Fibroblast of lung (primary cell): Measurements from ENCODE around the gene TAF11L12. TPM values are rescaled to one million over a fixed set of nuclear protein-coding genes. Genes with fewer than 3 reads are reported as not detected.
"Not testable (repeated sequence)": the region's sequence is repeated elsewhere in the genome, so short reads cannot be mapped to it uniquely, and the experiment has no call there.

Experiments
- DNase-seq, 2 donors: peaks; one replicate each; pipeline versions ENCODE4 v3.0.0 to v3.0.0-alpha.2; 2010; ENCODE audit warnings: low read depth in 2 of 2
- H2AFZ ChIP-seq: 2 replicates; pipeline ENCODE4 v1.5.1; 2012; ENCODE audit warnings: low read length, control low read depth, inconsistent platforms
- H3K27ac ChIP-seq: 2 replicates; pipeline ENCODE4 v1.5.1; 2011; ENCODE audit warnings: low read length, control low read depth; ENCODE audit not compliant: insufficient read depth
- H3K27me3 ChIP-seq: 2 replicates; pipeline ENCODE4 v1.5.1; 2011; ENCODE audit warnings: mild to moderate bottlenecking, low read length; ENCODE audit not compliant: control insufficient read depth, insufficient read depth
- H3K36me3 ChIP-seq: 2 replicates; pipeline ENCODE4 v1.5.1; 2011; ENCODE audit warnings: low read length; ENCODE audit not compliant: control insufficient read depth, insufficient read depth
- H3K4me1 ChIP-seq: 2 replicates; pipeline ENCODE4 v1.5.1; 2011; ENCODE audit warnings: low read length; ENCODE audit not compliant: control insufficient read depth, insufficient read depth; ENCODE audit errors: extremely low read depth
- H3K4me2 ChIP-seq: 2 replicates; pipeline ENCODE4 v1.5.1; 2011; ENCODE audit warnings: low read length, control low read depth; ENCODE audit not compliant: insufficient read depth; ENCODE audit errors: extremely low read depth
- H3K4me3 ChIP-seq, 4 experiments: fragments of 200-600 bp in 1 of 4; sonication (generic) in 1 of 4; replicated peaks in 1 of 4; 2 replicates each; pipeline ENCODE4 v1.5.1; 2011 to 2016; ENCODE audit warnings: low read length in 4 of 4, low read depth in 3 of 4, mild to moderate bottlenecking in 3 of 4, control low read depth in 2 of 4, inconsistent platforms in 1 of 4, mixed read lengths in 1 of 4; ENCODE audit not compliant: insufficient read depth in 1 of 4; ENCODE audit errors: control extremely low read depth in 1 of 4
- H3K79me2 ChIP-seq: 2 replicates; pipeline ENCODE4 v1.5.1; 2012; ENCODE audit warnings: mild to moderate bottlenecking, low read length, inconsistent platforms; ENCODE audit not compliant: control insufficient read depth, insufficient read depth
- H3K9ac ChIP-seq: 2 replicates; pipeline ENCODE4 v1.5.1; 2011; ENCODE audit warnings: mild to moderate bottlenecking, low read length, control low read depth; ENCODE audit not compliant: insufficient read depth
- H3K9me3 ChIP-seq: 2 replicates; pipeline ENCODE4 v1.5.1; 2012; ENCODE audit warnings: low read depth, low read length; ENCODE audit not compliant: control insufficient read depth, insufficient read depth
- H4K20me1 ChIP-seq: 2 replicates; pipeline ENCODE4 v1.5.1; 2011; ENCODE audit warnings: low read length; ENCODE audit not compliant: control insufficient read depth, insufficient read depth; ENCODE audit errors: extremely low read depth
- CTCF ChIP-seq, 2 donors: IDR thresholded peaks in 1 of 2; conservative IDR thresholded peaks in 1 of 2; 1 replicate in 1 of 2; 2 replicates in 1 of 2; pipeline ENCODE4 v1.5.1; 2011 to 2012; ENCODE audit warnings: low read length in 2 of 2, control low read depth in 1 of 2, inconsistent platforms in 1 of 2, low read depth in 1 of 2, mild to moderate bottlenecking in 1 of 2
- EZH2 ChIP-seq: IDR thresholded peaks from 2 replicates; pipeline ENCODE4 v1.5.1; 2012; ENCODE audit warnings: low read length, control low read depth, mild to moderate bottlenecking; ENCODE audit errors: missing control alignments
- polyA plus RNA-seq, 2 donors: library from polyadenylated mRNA; depleted of rRNA in 1 of 2; stranded (reverse) in 1 of 2; unstranded in 1 of 2; fragments of >200 nt; gene quantifications; 2 replicates each; pipeline ENCODE4 v1.2.1, GENCODE V29; 2011 to 2012; ENCODE audit warnings: missing spikeins in 1 of 2
- total RNA-seq: library from RNA; depleted of rRNA; stranded (reverse); fragments of >200 nt; gene quantifications from 2 replicates; pipeline ENCODE4 v1.2.1, GENCODE V29; 2014

TAF11L12 gene
- total and polyA plus RNA-seq, 2 donors (not counting 1 experiment from before 2014, with no cell fraction given) = not detected

- Histone ChIP-seq H3K4me3 (no peak within 1 kb of the TSS), H3K27ac (no peak within 1 kb of the TSS), H3K4me1 (no peaks in the 10 kb centered on the region), H2AFZ (no peak within 1 kb of the TSS), H3K27me3 (no peaks in the 10 kb centered on the region), H3K9ac (no peak within 1 kb of the TSS), H3K79me2 (no peaks in the 10 kb centered on the region), H3K4me2 (no peak within 1 kb of the TSS), H3K9me3 (no peaks in the 10 kb centered on the region), H3K36me3 (no peaks in the 10 kb centered on the region), H4K20me1 (no peaks in the 10 kb centered on the region)
- TF ChIP-seq CTCF (conservative IDR thresholded peaks at IDR 0.05 in 1 of 2, IDR thresholded peaks at IDR 0.05 in 1 of 2; ENCODE audit: low read depth in 1 of 2, low read length in 2 of 2) (no peak), EZH2 (no peak)
- no peak for DNase-seq
Measured at GRCh38 chr5:17634160-17634559, 24.0 kb downstream of the TAF11L12 start, which contains the start of gene TAF11L14. TSS of gene TAF11L14 (plus strand) at chr5:17634460.

GRCh38 chr5:17649232-17649631, 39.0 kb downstream of the TAF11L12 start:
- DNase-seq, H3K4me2 ChIP-seq, H2AFZ ChIP-seq, H3K9me3 ChIP-seq, H4K20me1 ChIP-seq, H3K4me3 ChIP-seq, H3K4me1 ChIP-seq, H3K27ac ChIP-seq, H3K79me2 ChIP-seq, H3K27me3 ChIP-seq, H3K9ac ChIP-seq, H3K36me3 ChIP-seq: not testable (repeated sequence)

GRCh38 chr5:17655201-17655759, 45.1 kb downstream of the TAF11L12 start:
- not testable (repeated sequence) for H3K4me1 ChIP-seq, DNase-seq, H3K27me3 ChIP-seq

GRCh38 chr5:17655921-17656320, 45.7 kb downstream of the TAF11L12 start:
- no peak overlapping the region for H2AFZ ChIP-seq
- H3K9ac ChIP-seq = no peak overlapping the region
- no peaks in the 10 kb centered on the region for H3K27me3 ChIP-seq
- DNase-seq = no peak
- no peaks in the 10 kb centered on the region for H3K9me3 ChIP-seq
- H4K20me1 ChIP-seq = no peaks in the 10 kb centered on the region
- H3K4me3 ChIP-seq = no peak overlapping the region
- no peaks in the 10 kb centered on the region for H3K79me2 ChIP-seq
- TF ChIP-seq EZH2 = no peak
- TF ChIP-seq CTCF (conservative IDR thresholded peaks at IDR 0.05 in 1 of 2, IDR thresholded peaks at IDR 0.05 in 1 of 2; ENCODE audit: low read depth in 1 of 2, low read length in 2 of 2) = no peak
- H3K4me2 ChIP-seq = no peak overlapping the region
- H3K36me3 ChIP-seq = no peaks in the 10 kb centered on the region
- H3K4me1 ChIP-seq = no peaks in the 10 kb centered on the region
- H3K27ac ChIP-seq = no peak overlapping the region

More at GRCh38 chr5:17655201-17655759, 45.1 kb downstream of the TAF11L12 start:
- H3K9ac ChIP-seq, H3K4me2 ChIP-seq, H3K9me3 ChIP-seq, H2AFZ ChIP-seq, H3K79me2 ChIP-seq, H4K20me1 ChIP-seq, H3K27ac ChIP-seq, H3K36me3 ChIP-seq, H3K4me3 ChIP-seq: not testable (repeated sequence)
